Pulmonary artery endothelial cell (primary cell): ENCODE measurements around the gene GET4. TPM values are rescaled to one million over a fixed set of nuclear protein-coding genes. Genes with fewer than 3 reads are reported as not detected.
"Not testable (repeated sequence)": the region's sequence is repeated elsewhere in the genome, so short reads cannot be mapped to it uniquely, and the experiment has no call there.

Source experiments
- DNase-seq: peaks from one replicate; pipeline ENCODE4 v3.0.0-alpha.2; 2011; ENCODE audit warnings: low read depth, low spot score
- total RNA-seq: library from RNA; depleted of rRNA; stranded (reverse); fragments of >200 nt; gene quantifications from 2 replicates; pipeline ENCODE4 v1.2.3, GENCODE V29; 2014

GET4 gene
- total RNA-seq, 1 donor from 2014 or later, result 44.2 TPM

DNA sequence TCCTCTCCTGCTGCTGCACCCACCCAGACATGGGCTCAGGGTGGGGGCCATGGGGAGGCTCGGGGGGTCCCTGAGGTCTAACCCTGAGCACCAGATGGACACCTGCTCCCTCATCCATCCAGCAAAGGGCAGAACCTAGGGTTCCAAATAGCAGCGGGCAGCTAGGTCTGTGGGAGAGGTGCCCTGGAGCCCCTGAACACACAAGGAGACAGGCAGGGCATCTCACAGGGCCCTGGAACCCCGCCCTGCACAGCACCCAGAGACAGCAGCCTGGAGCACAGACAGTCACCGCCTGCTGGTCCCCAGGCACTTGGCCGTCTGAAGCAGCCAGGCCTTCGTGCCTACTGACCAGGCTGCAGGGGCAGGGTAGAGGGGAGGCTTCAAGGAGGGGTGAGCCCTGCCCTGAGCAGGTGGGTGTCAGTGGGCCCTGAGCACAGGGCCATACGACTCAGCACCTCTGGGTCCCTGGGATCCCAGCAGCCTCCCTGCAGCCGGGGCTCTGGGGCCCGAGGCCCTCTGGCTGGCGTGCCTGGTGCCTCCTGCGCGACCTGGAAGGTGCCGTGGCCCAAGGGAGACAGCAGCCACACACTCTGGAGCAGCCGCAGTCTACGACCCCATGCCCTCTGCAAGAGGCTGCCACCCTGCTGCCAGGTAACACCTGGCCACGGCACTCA lies 38.3 kb downstream of the GET4 start:
- no peak for DNase-seq

DNA sequence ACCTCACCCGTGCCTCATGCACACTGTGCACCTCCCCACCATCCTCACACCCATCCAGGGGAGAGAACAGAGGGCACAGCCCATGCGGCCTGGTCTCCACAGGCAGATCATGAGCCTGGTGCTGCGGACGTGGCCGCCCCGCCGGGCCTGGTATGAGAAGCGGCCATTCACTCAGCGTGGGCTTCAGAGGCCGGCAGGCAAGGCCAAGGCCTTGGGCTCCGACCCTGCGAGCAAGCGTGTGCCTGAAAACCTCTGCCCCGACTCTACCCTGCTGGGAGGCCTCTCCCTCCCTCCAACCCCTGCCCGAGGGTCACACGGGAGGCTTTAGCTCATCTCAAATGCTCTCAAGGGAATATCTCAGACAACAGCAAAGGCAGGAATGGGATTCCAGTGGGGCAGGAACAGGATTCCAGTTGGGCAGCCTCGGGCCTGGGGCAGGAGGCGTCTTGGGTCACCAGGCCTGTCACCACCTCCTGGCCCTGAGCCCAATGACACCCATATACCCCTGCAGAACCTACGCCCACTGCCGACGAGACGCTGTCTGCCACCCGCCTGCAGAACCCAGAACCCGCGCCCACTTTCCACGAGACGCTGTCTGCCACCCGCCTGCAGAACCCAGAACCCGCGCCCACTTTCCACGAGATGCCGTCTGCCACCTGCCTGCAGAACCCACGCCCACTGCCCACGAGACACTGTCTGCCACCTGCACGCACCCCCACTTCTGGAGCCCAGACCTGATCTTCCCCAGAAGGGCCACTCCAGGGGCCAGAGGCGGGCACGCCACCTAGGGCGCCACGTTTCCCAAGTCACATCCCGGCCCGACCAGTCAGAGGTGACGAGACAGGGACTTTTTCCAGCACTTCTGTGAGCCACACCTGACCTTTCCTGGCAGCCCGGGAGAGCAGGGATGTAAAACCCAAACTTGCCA lies 39.2 kb downstream of the GET4 start:
- DNase-seq, result no peak

- no peak for DNase-seq
Measured at GRCh38 chr7:916291-916941, 40.1 kb downstream of the GET4 start.

DNA sequence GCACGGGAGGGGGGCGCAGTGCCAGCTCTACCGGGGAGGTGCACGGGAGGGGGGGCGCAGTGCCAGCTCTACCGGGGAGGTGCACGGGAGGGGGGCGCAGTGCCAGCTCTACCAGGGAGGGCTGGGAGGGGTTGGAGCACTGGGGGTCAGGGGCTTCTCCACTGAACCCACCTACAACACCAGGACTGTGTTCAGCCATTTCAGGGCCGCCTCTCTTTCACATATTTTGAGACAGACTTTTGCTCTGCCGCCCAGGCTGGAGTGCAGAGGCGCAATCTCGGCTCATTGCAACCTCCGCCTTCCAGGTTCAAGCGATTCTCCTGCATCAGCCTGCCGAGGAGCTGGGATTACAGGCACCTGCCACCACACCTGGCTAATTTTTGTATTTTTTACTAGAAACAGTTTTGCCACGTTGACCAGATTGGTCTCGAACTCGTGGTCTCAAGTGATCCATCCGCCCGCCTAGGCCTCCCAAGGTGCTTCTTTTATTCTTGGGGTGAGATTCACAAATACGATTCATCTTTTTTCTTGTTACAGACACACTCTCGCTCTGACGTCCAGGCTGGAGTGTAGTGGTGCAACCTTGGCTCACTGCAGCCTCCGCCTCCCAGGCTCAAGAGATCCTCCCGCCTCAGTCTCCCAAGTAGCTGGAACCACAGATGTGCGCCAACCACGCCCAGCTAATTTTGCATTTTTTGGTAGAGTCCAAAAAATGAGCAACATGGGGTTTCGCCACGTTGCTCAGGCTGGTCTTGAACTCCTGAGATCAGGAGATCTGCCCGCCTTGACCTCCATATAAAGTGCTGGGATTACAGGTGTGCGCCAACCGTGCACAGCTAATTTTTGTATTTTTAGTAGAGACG lies 41.1 kb downstream of the GET4 start:
- DNase-seq, result no peak

GRCh38 chr7:918118-918425 lies 41.7 kb downstream of the GET4 start:
- DNase-seq, result no peak

GRCh38 chr7:918441-919113 lies 42.2 kb downstream of the GET4 start:
- no peak for DNase-seq

- DNase-seq, result no peak
Measured at GRCh38 chr7:919114-919442, 42.7 kb downstream of the GET4 start.

GRCh38 chr7:919924-920341 lies 43.6 kb downstream of the GET4 start:
- DNase-seq, result no peak

DNA sequence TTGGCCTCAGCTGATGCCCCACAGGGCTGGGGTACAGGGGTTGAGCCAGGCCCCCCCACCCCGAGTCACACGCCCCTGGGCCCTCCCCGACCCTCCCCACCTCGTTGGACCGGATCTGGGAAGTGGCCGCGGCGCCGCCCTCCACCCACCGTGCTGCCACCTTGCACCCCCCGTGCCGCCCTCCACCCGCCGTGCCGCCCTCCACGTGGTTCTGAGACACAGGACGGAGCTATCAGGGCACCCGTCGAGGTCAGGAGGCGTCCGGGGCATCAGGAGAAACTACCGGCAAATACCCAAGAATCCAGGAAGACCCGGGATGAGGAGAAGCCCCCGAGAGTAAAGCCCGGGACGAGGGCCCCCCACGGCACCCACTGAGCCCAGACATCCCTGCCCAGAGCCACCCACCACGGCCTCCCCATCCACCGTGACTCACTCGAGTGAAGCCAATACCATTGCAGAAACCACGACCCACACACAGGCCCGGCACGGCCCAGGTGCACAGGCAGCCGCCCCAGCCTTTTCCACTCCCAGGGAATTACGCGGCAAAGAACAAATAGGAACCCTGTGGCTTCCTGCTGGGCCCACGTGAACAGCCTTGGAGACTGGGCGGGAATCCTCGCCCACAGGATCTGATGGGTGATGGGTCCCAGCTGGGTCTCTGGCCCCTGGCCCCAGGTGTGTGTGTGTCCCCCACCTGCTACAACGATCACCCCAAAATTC lies 44.2 kb downstream of the GET4 start:
- no peak for DNase-seq

DNA sequence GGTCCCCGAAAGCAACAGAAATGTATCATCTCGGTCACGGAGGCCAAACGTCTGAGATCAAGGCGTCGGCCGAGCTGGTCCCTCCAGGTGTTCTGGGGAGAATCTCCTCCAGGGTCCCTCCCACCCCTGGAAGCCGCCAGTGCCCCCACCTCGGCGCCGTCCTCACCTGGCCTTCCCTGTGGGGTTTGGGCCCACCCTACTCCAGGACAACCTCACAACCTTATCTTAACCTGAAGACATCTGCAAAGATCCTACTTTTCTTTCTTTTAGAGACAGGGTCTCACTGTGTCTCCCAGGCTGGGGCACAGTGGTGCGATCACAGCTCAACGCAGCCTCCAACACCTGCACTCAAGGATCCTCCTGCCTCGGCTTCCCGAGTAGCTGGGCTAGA lies 44.7 kb downstream of the GET4 start:
- DNase-seq, result no peak

DNA sequence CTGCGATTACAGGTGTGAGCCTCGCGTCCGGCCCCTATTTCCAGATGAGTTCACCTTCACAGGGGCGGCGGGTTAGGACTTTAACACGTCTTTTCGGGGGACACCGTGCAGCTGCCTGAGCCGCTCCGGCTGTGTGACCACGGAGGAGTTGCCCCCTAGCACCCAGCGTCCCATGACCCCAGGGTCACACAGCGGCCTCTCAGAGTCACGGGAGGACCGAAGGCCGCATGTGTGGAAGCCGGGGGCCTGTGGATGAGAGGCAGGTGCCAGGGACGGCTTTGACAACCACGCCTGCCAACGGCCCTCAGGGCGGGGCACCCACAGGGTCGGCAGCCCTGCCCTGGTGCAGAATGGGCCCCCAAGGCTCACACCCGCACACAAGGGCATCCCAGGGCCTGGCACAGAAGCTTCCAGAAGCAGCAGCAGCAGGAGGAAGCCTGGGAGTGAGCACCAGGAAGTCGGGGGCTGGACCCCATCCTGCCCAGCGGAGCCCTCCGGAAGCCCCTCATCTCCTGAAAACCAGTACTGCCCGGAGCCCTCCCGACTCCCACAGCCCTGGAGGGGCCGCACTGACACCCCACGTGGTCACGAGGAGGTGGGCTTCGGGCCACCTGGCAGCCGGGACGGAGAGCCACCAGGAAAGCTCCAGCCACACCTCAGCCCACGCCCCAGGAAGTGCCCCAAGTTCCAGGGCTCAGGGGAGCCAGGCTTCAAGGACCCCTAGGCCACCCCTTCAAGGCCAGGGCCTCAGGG lies 45.4 kb downstream of the GET4 start:
- DNase-seq, result no peak

DNA sequence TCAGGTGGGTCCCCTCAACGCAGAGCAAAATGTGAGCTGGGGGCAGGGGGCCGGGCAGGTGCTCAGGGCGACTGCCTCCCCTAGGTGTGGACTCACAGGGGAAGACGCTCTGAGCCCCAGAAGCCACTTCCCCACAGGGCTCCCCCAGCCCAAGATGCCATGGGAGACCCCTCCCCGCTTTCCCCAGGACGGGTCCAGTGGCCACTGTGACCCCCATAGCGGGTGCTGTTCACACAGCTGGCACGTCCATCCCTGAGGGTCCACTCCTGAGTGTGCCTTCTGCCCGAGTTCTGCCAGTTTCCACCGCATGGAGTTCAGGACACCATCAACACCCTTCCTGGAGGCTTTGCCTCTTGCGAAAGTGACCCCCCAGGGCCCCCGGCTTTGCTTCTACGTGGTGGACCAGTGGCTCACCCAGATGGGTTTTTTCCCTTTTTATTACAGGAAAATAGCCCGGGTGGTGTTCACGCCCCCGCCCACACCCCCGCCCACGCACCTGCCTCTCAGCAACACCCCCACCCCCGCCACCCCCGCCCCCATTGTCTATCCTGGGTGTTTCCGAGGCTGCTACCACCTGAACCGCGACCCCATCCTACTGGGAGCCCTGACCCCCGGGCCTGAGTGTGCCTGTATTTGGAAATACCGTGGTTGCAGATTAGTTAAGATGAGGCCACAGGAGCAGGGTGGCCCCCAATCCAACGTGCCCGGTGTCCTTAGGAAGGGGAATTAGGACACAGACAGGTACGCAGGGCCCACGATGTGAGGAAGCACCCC lies 46.2 kb downstream of the GET4 start:
- no peak for DNase-seq

GRCh38 chr7:923108-924041 lies 47.0 kb downstream of the GET4 start:
- DNase-seq, result no peak

GRCh38 chr7:924042-924441 lies 47.7 kb downstream of the GET4 start:
- not testable (repeated sequence) for DNase-seq

DNA sequence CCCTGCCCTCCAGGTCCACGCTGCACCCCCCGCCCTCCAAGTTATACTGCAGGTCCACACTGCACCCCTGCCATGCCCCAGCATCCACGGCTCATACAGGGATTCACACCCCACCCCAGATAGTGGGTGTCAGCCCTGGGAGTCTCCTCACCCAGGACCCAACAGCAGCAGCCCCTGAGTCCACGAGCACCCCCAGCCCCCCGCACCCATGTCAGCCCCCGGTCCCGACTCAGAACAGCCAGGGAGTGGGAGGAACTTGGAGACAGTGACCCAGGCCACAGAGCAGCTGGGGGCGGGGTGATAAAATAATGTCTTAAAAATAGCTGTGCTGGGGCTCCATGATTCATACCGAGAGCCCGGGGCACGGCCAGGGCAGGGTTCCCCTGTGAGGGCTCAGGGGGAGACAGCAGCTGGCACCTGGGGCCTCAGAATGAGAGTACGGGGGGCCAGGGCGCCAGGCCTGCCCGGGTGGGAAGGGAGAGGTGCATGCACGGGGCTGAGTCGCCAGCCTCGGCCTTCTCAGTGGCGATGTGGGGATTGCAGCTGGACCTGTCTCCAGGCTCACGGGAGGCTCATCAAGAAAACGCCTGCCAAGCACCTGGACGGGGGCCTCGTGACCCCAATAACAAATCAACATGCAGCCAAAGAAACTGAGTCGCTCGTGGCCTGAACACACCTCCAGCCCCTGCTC lies 48.3 kb downstream of the GET4 start:
- no peak for DNase-seq

GRCh38 chr7:925601-926000 lies 49.2 kb downstream of the GET4 start:
- no peak for DNase-seq
